Superior temporal gyrus (tissue), 1 donor: ENCODE data around the gene ZNF331.
A peak's percentile ranks its signal among the peaks of the same experiment; 100 is the strongest.

Source experiments
- DNase-seq: peaks from one replicate; pipeline ENCODE4 v3.0.0-alpha.2; 2016; ENCODE audit errors: extremely low spot score

ZNF331 gene

DNA sequence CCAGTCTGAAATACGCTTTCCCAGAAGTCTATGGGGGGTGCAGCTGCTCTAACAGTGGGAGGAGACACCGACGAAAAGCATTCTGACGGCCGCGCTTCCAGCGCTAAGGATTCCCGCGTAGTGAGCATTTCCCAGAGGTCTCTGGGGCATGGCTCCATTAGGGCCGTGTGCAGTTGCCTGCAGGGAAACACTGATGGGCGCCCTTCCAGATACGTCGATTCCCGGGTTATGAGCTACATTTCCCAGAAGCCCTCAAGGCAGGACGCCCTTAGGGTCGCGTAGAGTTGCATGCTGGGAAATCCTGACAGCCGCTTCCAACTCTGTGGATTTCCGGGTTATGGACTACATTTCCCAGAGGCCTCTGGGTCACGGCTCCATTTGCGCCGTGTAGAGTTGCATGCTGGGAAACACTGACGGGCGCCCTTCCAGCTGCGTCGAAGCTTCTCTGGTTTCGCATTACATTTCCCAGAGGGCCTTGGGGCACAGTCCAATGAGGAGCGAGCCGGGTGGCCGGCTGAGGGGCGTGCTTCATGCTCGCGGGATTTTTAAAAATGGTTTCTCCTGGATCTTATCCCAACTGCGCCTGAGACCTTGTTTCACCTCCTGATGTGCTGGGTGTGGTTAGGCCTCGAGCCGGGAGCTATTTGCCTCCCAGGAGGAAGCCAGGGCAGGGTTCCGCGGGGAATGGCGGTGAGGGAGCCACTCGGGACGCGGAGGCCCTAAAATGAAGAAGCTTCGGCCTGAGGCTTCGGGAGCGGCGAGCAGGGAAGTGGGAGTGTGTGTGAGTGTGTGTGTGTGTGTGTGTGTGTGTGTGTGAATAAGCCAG, 17.2 kb upstream of the ZNF331 start:
- peak; percentile 100 for DNase-seq

DNA sequence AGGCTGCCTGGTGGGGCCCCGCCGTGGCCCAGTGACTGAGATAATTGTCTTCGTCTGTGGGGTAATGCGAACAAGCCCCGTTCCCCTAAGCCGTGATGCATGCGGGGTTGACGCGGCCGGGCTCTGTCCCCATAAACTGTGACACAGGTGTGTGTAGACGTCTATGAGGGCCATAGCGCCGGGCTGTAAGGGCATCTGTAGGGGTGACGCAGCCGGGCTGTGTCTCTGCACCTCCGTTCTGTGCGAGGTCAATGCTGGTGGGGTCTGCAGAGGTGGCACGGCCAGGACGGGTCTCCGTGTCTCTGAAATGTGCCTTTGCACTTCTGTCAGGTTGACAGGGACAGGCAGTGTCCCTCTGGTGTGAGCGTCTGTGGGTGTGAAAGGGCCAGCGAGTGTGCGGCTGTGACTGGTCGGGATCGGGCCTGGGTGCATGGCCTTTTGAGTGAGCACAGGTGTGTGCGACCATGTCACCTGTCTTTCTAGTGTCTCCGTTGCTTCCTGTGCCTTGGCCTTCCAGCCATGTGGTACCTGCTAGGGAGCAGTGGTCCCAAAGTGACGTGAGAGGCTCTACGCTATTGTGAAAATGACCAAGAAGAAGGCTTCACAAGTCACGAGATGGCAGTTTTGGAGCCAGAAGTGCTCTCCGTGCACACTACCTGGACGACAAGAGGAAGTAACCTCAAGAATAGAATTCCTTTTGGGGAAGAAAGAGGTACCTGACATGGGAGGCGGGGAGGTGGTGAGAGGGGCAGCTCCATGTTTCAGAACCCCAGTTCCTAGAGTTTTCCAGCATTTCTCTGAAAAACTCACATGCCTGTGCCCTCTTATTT, 16.4 kb upstream of the ZNF331 start:
- no peak for DNase-seq

DNA sequence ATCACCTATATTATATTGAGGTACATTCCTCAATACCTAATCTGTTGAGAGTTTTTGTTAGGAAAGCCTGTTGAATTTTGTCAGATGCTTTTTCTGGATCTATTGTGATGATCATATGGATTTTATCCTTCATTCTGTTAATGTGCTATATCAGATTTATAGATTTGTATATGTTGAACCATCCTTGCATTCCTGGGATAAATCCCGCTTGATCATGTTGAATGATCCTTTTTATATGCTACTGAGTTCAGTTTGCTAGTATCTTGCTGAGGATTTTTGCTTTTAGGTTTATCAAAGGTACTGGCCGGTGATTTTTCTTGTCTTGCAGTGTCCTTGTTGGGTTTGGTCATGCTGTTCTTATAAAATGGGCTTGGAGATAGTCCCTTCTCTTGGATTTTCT, 12.0 kb upstream of the ZNF331 start:
- no peak for DNase-seq

DNA sequence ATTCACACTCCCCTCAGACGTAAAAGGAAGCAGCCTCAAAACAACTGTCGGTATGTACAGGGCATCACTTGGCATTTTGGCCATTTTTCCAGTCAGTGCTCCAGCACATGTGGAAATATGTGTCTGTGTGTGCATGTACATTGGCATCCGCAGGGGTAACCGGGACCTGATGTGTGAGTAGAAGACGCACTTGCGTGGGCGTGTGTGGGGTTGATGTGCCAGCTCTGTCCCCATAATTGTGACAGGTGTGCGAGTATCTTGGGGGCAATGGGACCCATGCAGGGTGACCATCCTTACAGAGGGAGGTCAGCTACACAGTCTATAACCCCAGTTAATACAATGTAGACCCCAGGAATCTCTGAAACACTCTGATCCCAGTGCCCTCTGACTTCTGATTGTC, 7.3 kb upstream of the ZNF331 start:
- no peak for DNase-seq

DNA sequence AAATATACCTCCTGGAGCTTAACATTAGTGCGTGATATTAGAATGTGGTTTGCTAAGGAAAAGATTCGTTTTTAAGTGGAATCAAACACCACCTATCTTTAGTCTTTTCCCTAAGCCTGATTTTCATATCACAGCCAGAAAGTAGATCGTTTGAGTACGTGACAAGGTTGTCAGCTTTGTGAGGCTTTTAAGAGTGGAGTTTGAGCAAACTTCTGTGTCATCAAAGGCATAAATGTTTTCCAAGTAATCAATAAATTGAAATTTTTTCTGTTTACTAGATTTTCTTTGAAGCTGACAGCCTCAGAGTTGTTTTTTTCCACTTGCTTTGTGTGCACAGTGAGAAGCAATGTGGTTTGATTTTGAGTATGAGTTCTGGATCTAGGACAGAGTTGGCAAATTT, 6.5 kb upstream of the ZNF331 start:
- DNase-seq: no peak

DNA sequence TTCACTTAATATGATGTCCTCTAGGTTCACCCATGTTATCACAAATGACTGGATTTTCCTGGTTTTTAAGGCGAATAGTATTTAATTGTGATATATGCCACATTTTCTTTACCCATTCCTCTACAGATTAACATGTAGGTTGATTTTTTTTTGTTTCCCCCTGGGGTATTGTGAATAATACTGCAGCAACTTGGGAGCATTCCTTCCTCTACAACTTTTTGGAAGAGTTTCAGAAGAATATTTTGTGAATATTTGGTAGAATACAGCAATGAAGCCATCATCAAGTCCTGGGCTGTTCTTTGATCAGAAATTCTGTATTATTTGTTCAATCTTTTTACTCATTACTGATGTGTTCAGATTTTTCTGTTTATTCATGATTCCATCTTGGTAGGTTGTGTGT, 5.6 kb upstream of the ZNF331 start:
- DNase-seq: no peak

DNA sequence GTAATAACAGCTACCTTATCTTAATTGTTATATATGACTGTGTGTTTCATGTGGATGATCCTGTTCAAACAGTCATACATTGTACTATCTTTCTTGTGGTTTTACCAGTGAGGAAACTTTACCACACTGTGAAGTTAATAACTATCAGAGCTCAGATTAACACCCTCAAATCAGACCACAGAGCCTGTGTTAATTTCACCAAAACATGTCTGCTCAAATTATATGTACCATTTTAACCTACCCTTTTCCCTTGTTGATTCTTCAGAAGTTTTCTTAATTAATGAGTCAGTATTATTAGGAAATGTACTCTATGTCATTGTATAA, 1.8 kb upstream of the ZNF331 start:
- DNase-seq: no peak

DNA sequence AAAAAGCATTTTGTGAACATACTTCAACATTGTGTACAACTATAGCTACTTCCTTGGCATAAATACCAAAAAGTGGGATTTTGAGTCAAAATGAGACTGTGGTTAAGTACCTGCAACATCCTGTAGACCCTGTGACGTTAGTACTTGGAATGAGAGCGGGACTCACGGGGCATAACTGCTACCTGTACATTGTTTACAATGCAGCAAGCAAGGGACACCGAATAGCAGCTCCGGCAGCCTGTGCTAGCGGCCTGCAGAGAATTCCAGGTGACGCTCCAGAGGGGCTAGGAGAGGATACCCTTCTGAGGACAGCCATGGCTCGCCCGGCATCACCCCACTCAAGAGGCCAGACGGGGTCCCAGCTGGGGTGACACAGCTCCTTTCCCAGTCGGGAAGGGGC, 824 bp upstream of the ZNF331 start:
- DNase-seq: no peak

DNA sequence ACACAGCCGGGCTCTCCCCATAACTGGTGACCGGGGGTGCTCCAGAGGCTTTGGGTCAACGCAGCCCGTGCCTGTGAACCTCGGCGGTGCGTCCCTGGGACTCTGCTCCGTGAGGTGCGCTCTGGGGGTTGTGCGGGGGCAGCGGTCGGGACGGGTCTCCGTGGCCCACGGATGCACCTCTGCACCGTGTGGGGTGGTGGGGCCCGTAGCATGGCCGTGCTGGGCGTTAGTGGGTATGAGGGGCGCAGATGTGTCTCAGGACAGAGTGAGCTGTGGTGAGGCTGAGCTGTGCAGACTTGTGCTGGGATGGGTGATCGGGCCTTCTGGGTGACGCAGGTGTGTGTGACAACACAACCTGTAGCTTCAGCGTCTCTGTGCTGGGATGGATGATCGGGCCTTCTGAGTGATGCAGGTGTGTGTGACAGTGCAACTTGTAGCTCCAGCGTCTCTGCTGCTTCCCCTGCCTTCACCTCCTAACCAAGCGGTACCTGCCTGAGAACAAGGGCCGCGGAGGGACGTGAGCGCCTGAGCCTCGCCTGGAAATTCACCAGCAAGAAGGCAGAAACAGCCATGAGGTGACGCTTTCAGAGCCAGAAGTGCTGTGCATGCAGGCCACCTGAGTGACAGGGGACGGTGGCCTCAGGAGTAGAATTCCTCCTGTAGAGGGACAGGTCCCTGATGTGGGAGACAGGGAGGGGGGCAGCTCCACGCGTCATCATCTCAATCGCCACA, 599 bp downstream of the ZNF331 start:
- no peak for DNase-seq

DNA sequence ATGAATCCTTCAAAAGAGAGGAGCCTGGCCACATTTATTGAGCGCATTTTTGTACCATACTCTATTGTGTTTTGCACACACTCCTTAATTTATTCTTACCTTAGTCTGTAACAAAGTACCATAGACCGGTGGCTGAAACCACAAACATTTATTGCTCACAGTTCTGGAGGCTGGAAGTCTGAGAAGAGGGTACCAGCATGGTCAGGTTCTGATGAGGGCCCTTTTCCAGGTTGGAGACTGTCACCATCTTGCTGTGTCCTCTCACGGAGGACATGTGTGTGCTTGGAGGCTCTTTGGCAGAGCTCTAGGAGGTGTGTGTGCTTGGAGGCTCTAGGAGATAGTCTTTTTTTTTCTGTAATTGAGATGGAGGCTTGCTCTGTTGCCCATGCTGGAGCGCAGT, 2.1 kb downstream of the ZNF331 start:
- no peak for DNase-seq

DNA sequence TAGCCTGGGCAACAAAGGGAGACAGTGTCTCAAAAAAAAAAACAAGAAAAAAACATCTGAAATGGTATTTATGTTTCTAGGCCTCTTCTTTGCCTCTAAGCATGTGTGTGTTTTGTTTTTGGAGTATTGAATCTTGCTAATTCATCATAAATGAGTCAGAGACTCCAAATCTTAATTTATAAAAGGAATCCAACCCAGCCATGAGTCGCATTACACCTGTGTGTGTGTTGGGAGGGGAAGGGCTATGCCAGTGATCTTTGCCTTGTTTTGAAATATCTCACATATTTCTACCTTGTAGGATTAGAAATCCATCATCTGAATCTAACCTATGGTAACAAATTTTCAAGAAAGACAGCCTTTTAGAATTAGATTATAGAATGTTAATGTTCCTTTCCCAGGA, 4.0 kb downstream of the ZNF331 start:
- DNase-seq: no peak

DNA sequence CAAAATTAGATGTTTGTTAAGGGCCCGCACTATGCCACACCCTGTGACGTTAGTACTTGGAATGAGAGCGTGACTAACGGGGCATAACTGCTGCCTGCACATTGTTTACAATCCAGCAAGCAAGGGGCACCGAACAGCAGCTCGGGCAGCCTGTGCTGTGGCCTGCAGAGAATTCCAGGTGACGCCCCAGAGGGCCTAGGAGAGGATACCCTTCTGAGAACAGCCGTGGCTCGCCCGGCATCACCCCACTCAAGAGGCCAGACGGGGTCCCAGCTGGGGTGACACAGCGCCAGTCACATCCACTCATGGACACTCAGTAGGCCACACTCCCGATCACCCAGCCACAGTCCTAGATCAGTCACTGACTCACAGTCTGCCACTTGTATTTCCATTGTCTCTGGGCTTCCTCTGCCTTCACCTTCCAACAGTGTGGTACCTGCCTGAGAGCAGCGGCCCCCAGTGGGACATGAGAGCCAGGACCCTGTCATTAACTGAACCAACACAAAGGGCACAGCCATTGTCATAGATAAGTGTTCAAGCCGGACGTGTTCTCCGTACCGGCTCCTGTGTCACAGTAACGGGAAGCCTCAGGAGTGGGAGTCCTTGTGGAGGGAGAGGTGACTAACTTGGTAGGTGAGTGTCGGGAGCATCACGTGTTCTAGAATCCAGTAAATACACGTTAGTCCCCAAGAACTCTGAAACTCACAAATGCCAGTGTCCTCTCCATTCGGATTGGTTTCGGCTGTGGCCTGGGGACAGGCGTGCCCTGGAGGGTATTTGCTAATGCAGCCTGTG, 7.5 kb downstream of the ZNF331 start:
- no peak for DNase-seq

DNA sequence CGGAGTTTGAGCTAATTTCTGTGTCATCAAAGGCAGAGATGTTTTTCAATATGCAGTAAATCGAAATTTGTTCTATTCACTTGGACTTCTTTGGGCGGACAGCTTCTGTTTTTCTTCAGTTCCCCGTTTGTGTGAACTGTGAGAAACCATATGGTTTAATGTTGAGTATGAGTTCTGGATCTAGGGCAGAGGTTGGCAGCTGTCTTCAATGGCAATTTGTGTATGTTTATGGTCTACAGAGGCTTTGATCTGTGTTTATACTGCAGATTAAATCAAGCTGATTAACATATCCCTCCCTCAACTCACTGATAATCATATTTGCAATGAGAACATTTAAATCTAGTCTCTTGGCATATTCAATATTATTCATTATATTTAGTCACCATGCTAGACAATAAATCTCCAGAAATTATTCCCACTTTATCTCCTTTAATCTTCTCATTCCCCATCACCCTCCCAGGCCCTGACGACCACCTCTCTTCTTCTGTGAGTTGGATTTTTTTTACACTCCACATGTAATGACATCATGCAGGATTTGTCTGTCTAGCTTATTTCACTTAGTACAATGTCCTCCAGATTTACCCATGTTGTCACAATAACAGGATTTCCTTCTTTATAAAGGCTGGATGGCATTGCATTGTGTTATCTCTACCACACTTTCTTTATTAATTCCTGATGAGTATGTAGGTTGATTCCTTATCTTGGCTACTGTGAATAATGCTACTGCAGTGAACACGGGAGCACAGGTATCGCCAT, 9.0 kb downstream of the ZNF331 start:
- no peak for DNase-seq

DNA sequence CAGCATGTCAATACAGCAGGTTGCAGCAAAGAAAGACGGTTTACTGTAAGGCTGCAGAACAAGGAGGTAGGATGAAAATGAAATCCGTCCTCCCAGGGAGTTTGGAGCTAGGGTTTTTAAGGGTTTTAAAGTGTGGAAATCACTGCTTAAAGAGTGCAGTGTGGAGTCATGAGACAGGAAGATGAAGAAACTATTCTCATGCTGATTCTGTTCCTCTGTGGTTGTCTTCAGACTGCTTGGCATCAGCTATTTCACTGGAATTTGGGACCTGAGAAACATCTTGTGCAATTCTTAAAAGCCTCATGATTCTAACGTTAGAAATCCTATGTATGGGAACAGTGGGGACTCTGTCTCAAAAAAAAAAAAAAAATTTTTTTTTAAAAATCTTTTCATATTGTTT, 11.4 kb downstream of the ZNF331 start:
- DNase-seq: peak; percentile 44

DNA sequence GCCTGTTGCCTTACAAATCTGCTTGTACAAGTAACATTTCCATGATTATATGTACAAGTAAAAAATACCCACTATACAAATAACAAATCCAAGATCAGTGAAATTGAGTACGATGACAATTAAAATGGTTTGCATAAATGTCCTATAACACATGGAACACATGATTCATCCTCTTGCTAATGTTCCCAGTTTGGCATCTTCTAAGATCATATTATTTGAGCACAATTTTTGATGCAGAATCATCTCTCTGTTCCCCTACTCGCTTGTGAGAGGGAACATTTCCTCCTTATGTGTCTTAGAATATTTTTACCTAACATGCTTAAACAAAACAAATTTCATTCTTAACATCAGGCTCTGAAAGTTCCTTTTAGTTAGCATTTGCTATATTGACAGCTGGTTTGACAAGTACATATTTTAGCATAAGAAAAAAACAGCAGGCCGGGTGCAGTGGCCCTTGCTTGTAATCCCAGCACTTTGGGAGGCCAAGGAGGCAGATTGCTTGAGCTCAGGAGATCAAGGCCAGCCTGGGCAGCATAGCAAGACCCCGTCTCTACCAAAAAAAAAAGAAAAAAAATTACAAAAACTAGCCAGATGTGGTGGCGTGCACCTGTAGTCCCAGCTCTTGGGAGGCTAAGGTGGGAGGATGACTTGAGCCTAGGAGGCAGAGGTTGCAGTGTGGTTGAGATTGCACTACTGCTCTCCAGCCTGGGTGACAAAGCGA, 14.2 kb downstream of the ZNF331 start:
- peak; percentile 36 for DNase-seq

DNA sequence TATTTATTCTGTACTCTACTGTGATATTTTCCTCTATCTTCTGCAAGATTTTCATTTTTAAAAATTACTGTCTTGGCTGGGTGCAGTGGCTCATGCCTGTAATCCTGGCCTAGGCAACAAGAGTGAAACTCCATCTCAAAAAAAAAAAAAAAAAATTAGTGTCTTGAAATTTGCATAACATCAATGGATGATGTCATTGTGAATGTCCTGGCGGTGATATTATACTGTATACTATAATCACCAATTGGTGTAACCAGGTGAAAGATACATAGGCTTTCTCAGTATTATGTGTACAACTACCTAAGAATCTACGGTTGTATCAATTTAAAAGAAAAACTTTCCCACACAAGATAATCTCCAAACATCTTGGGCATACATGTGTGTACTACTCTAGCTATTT, 15.2 kb downstream of the ZNF331 start:
- DNase-seq: no peak

DNA sequence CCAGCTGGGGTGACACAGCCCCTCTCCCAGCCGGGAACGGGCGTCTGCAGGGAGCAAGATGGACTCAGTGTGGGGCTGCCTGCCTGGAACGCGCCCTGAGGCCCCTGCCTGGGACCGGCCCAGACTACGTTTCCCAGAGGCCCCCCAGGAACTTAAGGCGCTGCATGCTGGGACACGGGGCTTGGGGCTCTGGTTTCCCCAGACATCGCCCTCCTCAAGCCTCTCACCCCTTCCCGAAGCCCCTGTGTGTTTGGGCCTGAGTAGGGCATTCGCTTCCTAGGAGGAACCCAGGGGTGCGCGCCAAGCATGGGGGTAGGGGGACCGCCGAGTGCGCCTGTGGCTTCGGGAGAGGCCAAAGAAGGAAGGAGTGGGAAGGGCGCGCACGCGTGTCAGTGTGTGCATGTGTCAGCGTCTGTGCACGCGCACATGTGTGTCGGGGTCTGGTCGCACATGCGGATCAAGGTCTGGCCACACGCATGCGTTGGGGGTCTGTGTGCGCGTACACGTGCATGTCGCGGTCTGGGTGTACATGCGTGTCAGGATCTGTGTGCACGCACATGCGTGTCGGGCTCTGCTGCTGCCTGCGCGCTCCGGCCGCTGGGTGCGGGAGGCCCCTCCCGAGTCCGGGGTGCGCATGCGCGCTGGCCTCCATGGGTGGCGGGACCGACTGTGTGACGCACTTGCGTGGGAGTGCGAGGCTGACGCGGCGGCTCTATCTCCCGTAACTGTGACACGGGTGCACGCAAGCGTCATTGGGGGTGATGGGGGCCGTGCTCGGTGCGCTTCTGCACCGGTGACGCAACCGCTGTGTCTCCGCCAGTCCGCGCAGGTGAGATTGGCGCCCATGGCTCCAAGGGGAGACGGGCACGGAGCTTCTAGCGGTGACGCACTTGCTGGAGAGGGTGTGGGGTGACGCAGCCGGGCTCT, 16.2 kb downstream of the ZNF331 start:
- DNase-seq: peak; percentile 81

DNA sequence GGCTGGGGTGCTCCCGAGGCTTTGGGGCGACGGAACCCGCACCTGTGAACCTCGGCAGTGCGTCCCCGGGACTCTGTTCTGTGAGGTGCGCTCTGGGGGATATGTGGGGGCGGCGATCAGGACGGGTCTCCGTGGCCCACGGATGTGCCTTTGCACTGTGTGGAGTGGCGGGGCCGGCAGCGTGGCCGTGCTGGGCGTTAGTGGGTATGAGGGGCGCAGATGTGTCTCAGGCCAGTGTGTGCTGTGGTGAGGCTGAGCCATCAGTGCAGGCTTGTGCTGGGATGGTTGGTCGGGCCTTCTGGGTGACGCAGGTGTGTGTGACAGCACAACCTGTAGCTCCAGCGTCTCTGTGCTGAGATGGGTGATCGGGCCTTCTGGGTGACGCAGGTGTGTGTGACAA, 16.9 kb downstream of the ZNF331 start:
- no peak for DNase-seq

DNA sequence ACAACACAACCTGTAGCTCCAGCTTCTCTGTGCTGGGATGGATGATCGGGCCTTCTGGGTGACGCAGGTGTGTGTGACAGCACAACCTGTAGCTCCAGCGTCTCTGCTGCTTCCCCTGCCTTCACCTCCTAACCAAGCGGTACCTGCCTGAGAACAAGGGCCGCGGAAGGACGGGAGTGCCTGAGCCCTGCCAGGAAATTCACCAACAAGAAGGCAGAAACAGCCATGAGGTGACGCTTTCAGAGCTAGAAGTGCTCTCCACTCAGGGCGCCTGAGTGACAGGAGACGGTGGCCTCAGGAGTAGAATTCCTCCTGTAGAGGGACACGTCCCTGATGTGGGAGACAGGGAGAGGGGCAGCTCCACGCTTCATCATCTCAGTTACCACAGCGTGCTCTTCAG, 17.4 kb downstream of the ZNF331 start:
- DNase-seq: no peak
